Body of pancreas (tissue), 4 donors: Measurements from ENCODE around the gene SYT2.
"Not testable (repeated sequence)": the region's sequence is repeated elsewhere in the genome, so short reads cannot be mapped to it uniquely, and the experiment has no call there.

Experiments used
- CTCF ChIP-seq, 7 experiments: fragments of 450-650 bp in 4 of 7; fragments of 200-600 bp in 3 of 7; sonication (generic) in 3 of 7; IDR thresholded peaks; one replicate each; pipeline ENCODE4 v1.5.1; 2016 to 2019; ENCODE audit warnings: antibody characterized with exemption in 7 of 7
- POLR2A ChIP-seq, 3 donors: fragments of 450-650 bp; IDR thresholded peaks; one replicate each; pipeline ENCODE4 v1.6.1; 2016; ENCODE audit warnings: antibody characterized with exemption in 3 of 3, mild to moderate bottlenecking in 2 of 3

- TF ChIP-seq CTCF, POLR2A (IDR thresholded peaks at IDR 0.05): not testable (repeated sequence)
Measured at GRCh38 chr1:202744770-202745169, 34.5 kb upstream of the SYT2 start.
